Astrocyte of the spinal cord (primary cell): ENCODE measurements around the gene RIPPLY2.
A peak's percentile ranks its signal among the peaks of the same experiment; 100 is the strongest.

Source experiments
- DNase-seq: peaks from one replicate; pipeline ENCODE4 v3.0.0; 2011; ENCODE audit warnings: low read depth, low spot score
- H3K4me3 ChIP-seq: 2 replicates; pipeline ENCODE4 v1.5.1; 2011; ENCODE audit warnings: low read depth, mild to moderate bottlenecking, low read length, moderate library complexity
- in situ Hi-C: cut with HindIII; loops from 2 replicates; pipeline ENCODE4 v1.10.0; 2017; ENCODE audit warnings: low sequenced_read_pairs
- TF ChIP-seq, protein P1 (sequence below): IDR thresholded peaks from 2 replicates; pipeline ENCODE4 v1.5.1; 2012; ENCODE audit warnings: low read depth, mild to moderate bottlenecking, low read length, inconsistent platforms

The RIPPLY2 gene

GRCh38 chr6:83846291-83846690, 6.9 kb upstream of the RIPPLY2 start:
- no peak overlapping the region for H3K4me3 ChIP-seq
- in situ Hi-C loops, result no loop called here
- TF ChIP-seq, protein P1, sequence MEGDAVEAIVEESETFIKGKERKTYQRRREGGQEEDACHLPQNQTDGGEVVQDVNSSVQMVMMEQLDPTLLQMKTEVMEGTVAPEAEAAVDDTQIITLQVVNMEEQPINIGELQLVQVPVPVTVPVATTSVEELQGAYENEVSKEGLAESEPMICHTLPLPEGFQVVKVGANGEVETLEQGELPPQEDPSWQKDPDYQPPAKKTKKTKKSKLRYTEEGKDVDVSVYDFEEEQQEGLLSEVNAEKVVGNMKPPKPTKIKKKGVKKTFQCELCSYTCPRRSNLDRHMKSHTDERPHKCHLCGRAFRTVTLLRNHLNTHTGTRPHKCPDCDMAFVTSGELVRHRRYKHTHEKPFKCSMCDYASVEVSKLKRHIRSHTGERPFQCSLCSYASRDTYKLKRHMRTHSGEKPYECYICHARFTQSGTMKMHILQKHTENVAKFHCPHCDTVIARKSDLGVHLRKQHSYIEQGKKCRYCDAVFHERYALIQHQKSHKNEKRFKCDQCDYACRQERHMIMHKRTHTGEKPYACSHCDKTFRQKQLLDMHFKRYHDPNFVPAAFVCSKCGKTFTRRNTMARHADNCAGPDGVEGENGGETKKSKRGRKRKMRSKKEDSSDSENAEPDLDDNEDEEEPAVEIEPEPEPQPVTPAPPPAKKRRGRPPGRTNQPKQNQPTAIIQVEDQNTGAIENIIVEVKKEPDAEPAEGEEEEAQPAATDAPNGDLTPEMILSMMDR, result no peak
- DNase-seq, result no peak

GRCh38 chr6:83847179-83847578, 6.0 kb upstream of the RIPPLY2 start:
- H3K4me3 ChIP-seq, result no peak overlapping the region
- in situ Hi-C loops, result no loop called here
- DNase-seq, result no peak
- TF ChIP-seq, protein P1, result no peak

GRCh38 chr6:83849127-83849526, 4.0 kb upstream of the RIPPLY2 start:
- TF ChIP-seq, protein P1, result no peak
- no peak overlapping the region for H3K4me3 ChIP-seq
- in situ Hi-C loops, result no loop called here
- DNase-seq, result no peak

- H3K4me3 ChIP-seq, result no peak overlapping the region
- no peak for DNase-seq
- TF ChIP-seq, protein P1, result no peak
- in situ Hi-C loops, result no loop called here
Observed at GRCh38 chr6:83849610-83850009, 3.5 kb upstream of the RIPPLY2 start.

- TF ChIP-seq, protein P1, result no peak
- peak overlapping the region; percentile 47 for H3K4me3 ChIP-seq
- in situ Hi-C loops, result no loop called here
- DNase-seq, result no peak
Observed at GRCh38 chr6:83852528-83853177, 507 bp upstream of the RIPPLY2 start.

DNA sequence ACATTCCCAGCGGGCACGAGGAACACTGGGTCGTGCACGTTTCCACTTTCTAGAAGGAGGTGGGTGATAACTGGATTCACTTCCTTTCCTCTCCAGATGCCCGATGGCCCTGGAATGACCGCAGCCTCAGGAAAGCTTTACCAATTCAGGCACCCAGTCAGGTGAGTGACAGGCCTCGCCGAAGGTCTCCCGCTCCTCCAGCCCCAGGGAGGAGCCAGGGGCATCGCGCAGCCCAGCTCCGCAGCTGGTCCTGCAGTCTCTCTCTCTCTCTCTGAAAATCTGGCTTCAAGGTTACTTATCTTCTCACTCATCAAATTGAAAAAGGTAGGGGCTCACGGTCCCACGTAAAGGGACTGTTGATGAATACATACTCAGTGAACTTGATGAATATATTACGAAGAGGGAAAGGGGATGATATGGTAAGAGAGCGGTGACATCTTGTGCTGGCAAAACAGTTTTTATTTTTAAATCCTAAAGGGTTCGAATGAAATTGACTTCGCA, 891 bp downstream of the RIPPLY2 start:
- in situ Hi-C loops, result no loop called here
- H3K4me3 ChIP-seq, result peak overlapping the region; percentile 47
- TF ChIP-seq, protein P1, result no peak
- no peak for DNase-seq

DNA sequence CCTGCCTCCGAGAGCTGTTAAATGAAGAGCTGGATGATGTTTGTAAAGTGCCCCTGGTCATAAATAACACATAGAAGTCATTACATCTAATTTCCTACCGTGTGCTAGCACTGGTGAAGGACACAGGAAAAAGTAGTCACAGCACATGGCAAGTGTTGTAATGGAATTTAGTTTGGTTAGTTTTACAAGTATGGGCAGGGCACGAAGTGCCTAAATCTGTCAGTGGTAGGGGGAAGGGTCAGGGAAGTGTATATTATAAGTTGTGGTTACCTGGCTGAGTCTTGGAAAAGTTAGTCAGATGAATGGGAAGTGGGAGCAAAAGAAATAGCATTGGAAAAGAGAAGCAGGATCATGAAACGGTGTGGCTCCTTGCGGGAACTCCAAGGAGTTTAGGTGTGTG, 1.6 kb downstream of the RIPPLY2 start:
- in situ Hi-C loops, result no loop called here
- TF ChIP-seq, protein P1, result no peak
- no peak for DNase-seq
- no peak overlapping the region for H3K4me3 ChIP-seq
